GM12874 (cell line): ENCODE results near the gene CLEC17A.

Experiments used
- TF ChIP-seq, protein P1 (sequence below): IDR thresholded peaks from 2 replicates; pipeline ENCODE4 v1.5.1; 2011; ENCODE audit warnings: low read depth, mild to moderate bottlenecking, control low read depth, low read length, moderate library complexity; ENCODE audit not compliant: insufficient read depth

CLEC17A gene

GRCh38 chr19:14615623-14616022, 32.7 kb downstream of the CLEC17A start:
- TF ChIP-seq, protein P1, sequence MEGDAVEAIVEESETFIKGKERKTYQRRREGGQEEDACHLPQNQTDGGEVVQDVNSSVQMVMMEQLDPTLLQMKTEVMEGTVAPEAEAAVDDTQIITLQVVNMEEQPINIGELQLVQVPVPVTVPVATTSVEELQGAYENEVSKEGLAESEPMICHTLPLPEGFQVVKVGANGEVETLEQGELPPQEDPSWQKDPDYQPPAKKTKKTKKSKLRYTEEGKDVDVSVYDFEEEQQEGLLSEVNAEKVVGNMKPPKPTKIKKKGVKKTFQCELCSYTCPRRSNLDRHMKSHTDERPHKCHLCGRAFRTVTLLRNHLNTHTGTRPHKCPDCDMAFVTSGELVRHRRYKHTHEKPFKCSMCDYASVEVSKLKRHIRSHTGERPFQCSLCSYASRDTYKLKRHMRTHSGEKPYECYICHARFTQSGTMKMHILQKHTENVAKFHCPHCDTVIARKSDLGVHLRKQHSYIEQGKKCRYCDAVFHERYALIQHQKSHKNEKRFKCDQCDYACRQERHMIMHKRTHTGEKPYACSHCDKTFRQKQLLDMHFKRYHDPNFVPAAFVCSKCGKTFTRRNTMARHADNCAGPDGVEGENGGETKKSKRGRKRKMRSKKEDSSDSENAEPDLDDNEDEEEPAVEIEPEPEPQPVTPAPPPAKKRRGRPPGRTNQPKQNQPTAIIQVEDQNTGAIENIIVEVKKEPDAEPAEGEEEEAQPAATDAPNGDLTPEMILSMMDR = no peak

GRCh38 chr19:14616407-14616806, 33.5 kb downstream of the CLEC17A start:
- TF ChIP-seq, protein P1 = no peak

DNA sequence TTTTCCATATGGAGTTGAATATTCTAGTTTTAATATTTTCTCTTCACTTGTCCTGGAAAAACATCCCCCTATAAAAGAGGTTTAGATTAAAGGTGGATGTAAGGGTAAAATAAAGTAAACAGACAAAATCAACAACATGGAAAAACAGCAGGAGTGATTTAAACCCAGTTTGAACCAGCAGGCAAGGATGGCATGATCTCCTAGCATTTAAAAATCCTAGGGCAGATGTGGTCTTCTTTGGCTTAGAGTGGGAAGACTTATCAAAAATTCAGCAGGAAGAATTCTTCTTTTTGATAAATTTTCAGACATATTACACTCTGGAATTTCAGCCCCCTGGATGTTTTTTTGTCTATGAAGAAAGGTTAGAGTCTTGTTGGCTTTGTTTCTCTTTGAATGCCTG, 36.5 kb downstream of the CLEC17A start:
- TF ChIP-seq, protein P1 = no peak

DNA sequence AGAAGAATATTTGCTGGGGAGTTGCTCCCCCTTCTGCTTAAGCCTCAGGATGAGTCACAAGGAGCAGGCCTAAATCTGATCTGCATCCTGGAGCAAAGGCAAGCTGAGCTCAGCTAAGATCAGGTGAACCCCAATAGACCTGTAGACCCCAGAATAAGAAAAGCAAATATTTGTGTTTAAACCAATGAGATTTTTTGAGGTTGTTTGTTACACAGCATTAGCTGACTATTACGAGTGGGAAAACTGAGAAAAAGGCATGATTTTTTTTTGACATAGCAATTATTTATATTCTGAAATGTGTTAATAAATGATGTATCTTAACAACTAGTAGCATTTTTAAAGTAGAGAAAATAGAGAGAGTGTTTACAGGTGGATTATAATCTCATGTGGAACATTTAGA, 46.7 kb downstream of the CLEC17A start:
- TF ChIP-seq, protein P1 = no peak

DNA sequence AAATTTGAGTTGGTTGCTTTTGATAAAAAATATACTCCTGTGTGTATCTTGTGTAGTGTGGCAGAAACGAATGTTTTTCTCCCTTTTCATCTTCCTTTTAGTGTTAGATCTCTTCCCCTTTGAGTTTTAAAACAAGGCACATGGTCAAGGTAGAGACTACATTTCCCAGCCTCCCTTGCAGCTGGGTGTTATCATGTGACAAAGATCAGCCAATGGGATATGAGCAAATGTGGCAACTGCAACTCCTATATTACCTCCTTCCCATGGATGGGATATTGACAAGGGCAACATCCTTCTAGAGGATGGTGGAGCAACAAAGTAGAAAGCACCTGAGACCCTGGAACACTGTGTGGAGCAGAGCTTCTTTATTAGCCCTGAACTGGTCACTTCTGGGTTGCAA, 49.4 kb downstream of the CLEC17A start:
- TF ChIP-seq, protein P1 = no peak

DNA sequence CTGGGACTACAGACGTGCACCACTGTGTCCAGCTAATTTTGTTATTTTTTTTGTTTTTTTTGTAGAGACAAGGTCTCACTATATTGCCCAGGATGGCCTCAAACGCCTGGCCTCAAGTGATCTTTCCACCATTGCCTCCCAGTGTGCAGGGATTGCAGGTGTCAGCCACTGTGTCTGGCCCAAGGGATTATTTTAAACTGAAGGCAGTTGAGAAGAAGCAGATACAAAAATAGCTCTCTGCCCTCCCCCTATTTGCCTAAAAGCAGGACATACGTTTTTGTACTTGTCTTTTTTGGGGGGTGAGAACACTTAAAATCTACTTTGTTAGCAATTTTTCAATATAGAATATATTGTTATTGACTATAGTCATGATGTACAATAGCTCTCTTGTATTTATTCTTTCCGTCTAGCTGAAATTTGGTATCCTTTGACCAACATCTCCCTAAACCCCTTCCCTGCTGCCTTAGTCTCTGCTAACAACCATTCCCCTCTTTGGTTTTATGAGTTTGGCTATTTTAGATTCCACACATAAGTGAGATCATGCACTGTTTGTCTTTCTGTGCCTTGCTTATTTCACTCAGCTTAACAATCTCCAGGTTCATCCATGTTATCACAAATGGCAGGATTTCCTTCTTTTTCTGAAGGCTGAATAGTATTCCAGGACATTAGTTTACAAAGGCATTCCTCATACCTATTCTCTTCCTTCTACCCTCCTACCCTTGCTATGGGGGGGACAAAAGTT, 56.8 kb downstream of the CLEC17A start:
- TF ChIP-seq, protein P1 = no peak

DNA sequence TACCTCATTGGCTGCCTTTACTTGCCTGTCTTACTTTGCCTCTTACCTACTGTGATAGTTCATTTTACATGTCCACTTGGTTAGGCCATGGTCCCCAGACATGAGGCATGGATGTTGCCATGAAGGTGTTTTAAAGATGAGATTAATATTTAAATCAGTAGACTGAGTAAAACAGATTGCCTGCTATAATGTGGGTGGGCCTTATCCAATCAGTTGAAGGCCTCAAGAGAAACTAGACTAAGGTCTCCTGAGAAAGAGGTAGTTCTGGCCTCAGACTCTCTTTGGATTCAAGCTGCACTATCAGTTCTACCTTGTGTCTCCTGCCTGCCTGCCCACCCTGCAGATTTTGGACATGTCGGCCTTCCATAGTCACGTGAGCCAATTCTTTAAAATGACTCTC, 65.6 kb downstream of the CLEC17A start:
- TF ChIP-seq, protein P1 = no peak
